Brain microvascular endothelial cell (primary cell): ENCODE measurements around the gene SCD5.
A peak's percentile ranks its signal among the peaks of the same experiment; 100 is the strongest.

Experiments
- DNase-seq: peaks from one replicate; pipeline ENCODE4 v3.0.0-alpha.2; 2020
- H3K27ac ChIP-seq: fragments of 250-450 bp; sonication (Bioruptor Pico); 2 replicates; pipeline ENCODE4 v1.5.1; 2020; ENCODE audit warnings: mild to moderate bottlenecking, moderate library complexity
- H3K27me3 ChIP-seq: fragments of 250-450 bp; sonication (Bioruptor Pico); replicated peaks from 2 replicates; pipeline ENCODE4 v1.5.1; 2020; ENCODE audit warnings: mild to moderate bottlenecking
- H3K36me3 ChIP-seq: fragments of 250-450 bp; sonication (Bioruptor Pico); replicated peaks from 2 replicates; pipeline ENCODE4 v1.5.1; 2020; ENCODE audit warnings: mild to moderate bottlenecking
- H3K4me3 ChIP-seq: 2 replicates; pipeline ENCODE4 v1.5.1; 2011; ENCODE audit warnings: low read depth, mild to moderate bottlenecking, control low read depth, low read length, moderate library complexity
- CTCF ChIP-seq: IDR thresholded peaks from 2 replicates; pipeline ENCODE4 v1.5.1; 2011; ENCODE audit warnings: low read depth, mild to moderate bottlenecking, moderate library complexity, low read length, control low read depth, inconsistent platforms; ENCODE audit errors: missing control alignments
- in situ Hi-C: cut with HindIII; loops from 2 replicates; pipeline ENCODE4 v1.10.0; 2017; ENCODE audit warnings: low sequenced_read_pairs, low pct_ligation_motif_present

SCD5 gene

GRCh38 chr4:82784681-82785610 is 13.7 kb downstream of the SCD5 start:
- peak overlapping the region; percentile 24 for H3K4me3 ChIP-seq

GRCh38 chr4:82782626-82783345 is 15.8 kb downstream of the SCD5 start:
- Histone ChIP-seq H3K27me3 (no peaks in the 10 kb centered on the region), H3K27ac (no peak overlapping the region), H3K4me3 (no peak overlapping the region), H3K36me3 (no peaks in the 10 kb centered on the region)
- DNase-seq = no peak
- TF ChIP-seq CTCF = no peak
- in situ Hi-C loops = no loop called here

More at GRCh38 chr4:82784681-82785610, 13.7 kb downstream of the SCD5 start:
- Histone ChIP-seq H3K27ac (peak overlapping the region; percentile 90), H3K27me3 (no peaks in the 10 kb centered on the region), H3K36me3 (no peaks in the 10 kb centered on the region)
- no peak for TF ChIP-seq CTCF
- peak; percentile 84 for DNase-seq
- in situ Hi-C loops = no loop called here

GRCh38 chr4:82780752-82781231 is 17.8 kb downstream of the SCD5 start:
- in situ Hi-C loops = no loop called here
- H3K27ac ChIP-seq = peak overlapping the region; percentile 38
- DNase-seq = peak; percentile 87
- no peaks in the 10 kb centered on the region for H3K36me3 ChIP-seq
- TF ChIP-seq CTCF = peak; percentile 22
- H3K27me3 ChIP-seq = no peaks in the 10 kb centered on the region
- no peak overlapping the region for H3K4me3 ChIP-seq

- Histone ChIP-seq H3K36me3 (no peaks in the 10 kb centered on the region), H3K27me3 (no peaks in the 10 kb centered on the region), H3K4me3 (no peak overlapping the region), H3K27ac (no peak overlapping the region)
- TF ChIP-seq CTCF = no peak
- no peak for DNase-seq
- in situ Hi-C loops = no loop called here
Measured at GRCh38 chr4:82780170-82780751, 18.3 kb downstream of the SCD5 start.

GRCh38 chr4:82779032-82779431 is 19.6 kb downstream of the SCD5 start:
- H3K4me3 ChIP-seq = no peak overlapping the region
- no peak overlapping the region for H3K27ac ChIP-seq
- no peaks in the 10 kb centered on the region for H3K36me3 ChIP-seq
- no peaks in the 10 kb centered on the region for H3K27me3 ChIP-seq
- DNase-seq = no peak
- in situ Hi-C loops = no loop called here
- no peak for TF ChIP-seq CTCF
